Liver (tissue), 9 donors: Measurements from ENCODE around the gene LTB4R2. TPM values are rescaled to one million over a fixed set of nuclear protein-coding genes. Genes with fewer than 3 reads are reported as not detected.

Source experiments
- DNase-seq: peaks from one replicate; pipeline ENCODE4 v3.0.0-alpha.2; 2017; ENCODE audit warnings: low spot score
- H3K27ac ChIP-seq, 2 donors: one replicate each; pipeline ENCODE4 v1.7.0; 2013; ENCODE audit warnings: inconsistent platforms in 2 of 2, low read length in 2 of 2, control low read depth in 1 of 2, low read depth in 1 of 2, mild to moderate bottlenecking in 1 of 2
- H3K27me3 ChIP-seq, 4 donors: one replicate each; pipeline versions ENCODE4 v1.6.1 to v1.7.0; 2013; ENCODE audit warnings: low read length in 3 of 4, inconsistent platforms in 1 of 4, mild to moderate bottlenecking in 1 of 4, moderate library complexity in 1 of 4; ENCODE audit not compliant: control insufficient read depth in 4 of 4, insufficient read depth in 4 of 4
- H3K36me3 ChIP-seq, 4 donors: one replicate each; pipeline versions ENCODE4 v1.6.1 to v1.7.0; 2013; ENCODE audit warnings: low read length in 3 of 4, mild to moderate bottlenecking in 3 of 4, low read depth in 1 of 4, moderate library complexity in 1 of 4; ENCODE audit not compliant: control insufficient read depth in 4 of 4, insufficient read depth in 3 of 4
- H3K4me1 ChIP-seq, 4 donors: one replicate each; pipeline versions ENCODE4 v1.6.1 to v1.7.0; 2013; ENCODE audit warnings: low read length in 3 of 4, mild to moderate bottlenecking in 3 of 4, moderate library complexity in 1 of 4; ENCODE audit not compliant: control insufficient read depth in 4 of 4, insufficient read depth in 4 of 4
- H3K4me3 ChIP-seq, 3 donors: one replicate each; pipeline versions ENCODE4 v1.6.1 to v1.7.0; 2013; ENCODE audit warnings: low read length in 3 of 3, control low read depth in 1 of 3, low read depth in 1 of 3, mild to moderate bottlenecking in 1 of 3
- H3K9ac ChIP-seq, 2 donors: one replicate each; pipeline ENCODE4 v1.7.0; 2013; ENCODE audit warnings: low read length in 2 of 2, mild to moderate bottlenecking in 2 of 2, moderate library complexity in 2 of 2, control low read depth in 1 of 2, low read depth in 1 of 2
- H3K9me3 ChIP-seq, 4 donors: one replicate each; pipeline versions ENCODE4 v1.6.1 to v1.7.0; 2013; ENCODE audit warnings: low read length in 3 of 4; ENCODE audit not compliant: control insufficient read depth in 4 of 4
- FOXA1 ChIP-seq: IDR thresholded peaks from 2 replicates; pipeline ENCODE4 v1.6.1; 2016; ENCODE audit warnings: antibody characterized with exemption
- FOXA2 ChIP-seq: IDR thresholded peaks from 2 replicates; pipeline ENCODE4 v1.6.1; 2016; ENCODE audit warnings: antibody characterized with exemption
- GABPA ChIP-seq, 2 donors: IDR thresholded peaks in 1 of 2; conservative IDR thresholded peaks in 1 of 2; 2 replicates each; pipeline ENCODE4 v1.6.1; 2016; ENCODE audit warnings: antibody characterized with exemption in 2 of 2, mild to moderate bottlenecking in 1 of 2, moderate library complexity in 1 of 2
- HNF4A ChIP-seq, 2 donors: conservative IDR thresholded peaks; 2 replicates each; pipeline ENCODE4 v1.6.1; 2016; ENCODE audit warnings: antibody characterized with exemption in 2 of 2, mild to moderate bottlenecking in 2 of 2
- HNF4G ChIP-seq: IDR thresholded peaks from 2 replicates; pipeline ENCODE4 v1.6.1; 2016; ENCODE audit warnings: antibody characterized with exemption
- JUND ChIP-seq, 2 donors: IDR thresholded peaks; 2 replicates each; pipeline ENCODE4 v1.6.1; 2016; ENCODE audit warnings: antibody characterized with exemption in 2 of 2
- NR2F2 ChIP-seq: IDR thresholded peaks from 2 replicates; pipeline ENCODE4 v1.6.1; 2016; ENCODE audit warnings: antibody characterized with exemption
- RXRA ChIP-seq, 2 donors: IDR thresholded peaks; 2 replicates each; pipeline ENCODE4 v1.6.1; 2017 to 2018; ENCODE audit warnings: antibody characterized with exemption in 2 of 2, mild to moderate bottlenecking in 1 of 2
- SP1 ChIP-seq: IDR thresholded peaks from 2 replicates; pipeline ENCODE4 v1.6.1; 2018; ENCODE audit warnings: antibody characterized with exemption, mild to moderate bottlenecking
- TAF1 ChIP-seq: conservative IDR thresholded peaks from 2 replicates; pipeline ENCODE4 v1.6.1; 2016; ENCODE audit warnings: antibody characterized with exemption, mild to moderate bottlenecking
- YY1 ChIP-seq: IDR thresholded peaks from 2 replicates; pipeline ENCODE4 v1.6.1; 2016; ENCODE audit warnings: antibody characterized with exemption, mild to moderate bottlenecking
- WGBS: extraction: QIAGEN DNeasy Blood & Tissue Kit; methylation state at CpG from one replicate; pipeline ENCODE4 v1.1.7; 2013; 5-methylcytosine and 5-hydroxymethylcytosine counted together
- polyA plus RNA-seq, 2 donors: library from polyadenylated mRNA; stranded (reverse) in 1 of 2; unstranded in 1 of 2; fragments of 200-250 nt in 1 of 2; fragments of >200 nt in 1 of 2; fragmentation: Nextera tagmentation in 1 of 2; extraction: Ambion mirVana in 1 of 2; gene quantifications; one replicate each; pipeline versions ENCODE4 v1.2.1 to v1.2.3, GENCODE V29; 2013 to 2015
- total RNA-seq, 2 donors: library from RNA; depleted of rRNA; stranded (reverse); fragments of >200 nt; gene quantifications; one replicate each; pipeline ENCODE4 v1.2.3, GENCODE V29; 2014
- TF ChIP-seq, protein P1 (sequence below): IDR thresholded peaks from 2 replicates; pipeline ENCODE4 v1.6.1; 2016; ENCODE audit warnings: antibody characterized with exemption, mild to moderate bottlenecking
- TF ChIP-seq, protein P2 (sequence below): IDR thresholded peaks from 2 replicates; pipeline ENCODE4 v1.6.1; 2016; ENCODE audit warnings: antibody characterized with exemption
- TF ChIP-seq, protein P3 (sequence below): fragments of 150-350 bp; IDR thresholded peaks from 2 replicates; pipeline ENCODE4 v1.5.1; 2017; ENCODE audit warnings: improper control_type of control experiment, low read depth, low read length; ENCODE audit not compliant: missing input control
- TF ChIP-seq, protein P4 (sequence below): IDR thresholded peaks from 2 replicates; pipeline ENCODE4 v1.6.1; 2016; ENCODE audit warnings: antibody characterized with exemption
- TF ChIP-seq, protein P5 (sequence below): IDR thresholded peaks from 2 replicates; pipeline ENCODE4 v1.6.1; 2016; ENCODE audit warnings: antibody characterized with exemption
- donor health status: healthy.
- donor health status: healthy.
- donor health status: healthy.
- donor health status: healthy.
- donor health status: healthy.

The LTB4R2 gene
- total and polyA plus RNA-seq, 4 donors = 0.28 to 11.3 (median 1.9) TPM

DNA sequence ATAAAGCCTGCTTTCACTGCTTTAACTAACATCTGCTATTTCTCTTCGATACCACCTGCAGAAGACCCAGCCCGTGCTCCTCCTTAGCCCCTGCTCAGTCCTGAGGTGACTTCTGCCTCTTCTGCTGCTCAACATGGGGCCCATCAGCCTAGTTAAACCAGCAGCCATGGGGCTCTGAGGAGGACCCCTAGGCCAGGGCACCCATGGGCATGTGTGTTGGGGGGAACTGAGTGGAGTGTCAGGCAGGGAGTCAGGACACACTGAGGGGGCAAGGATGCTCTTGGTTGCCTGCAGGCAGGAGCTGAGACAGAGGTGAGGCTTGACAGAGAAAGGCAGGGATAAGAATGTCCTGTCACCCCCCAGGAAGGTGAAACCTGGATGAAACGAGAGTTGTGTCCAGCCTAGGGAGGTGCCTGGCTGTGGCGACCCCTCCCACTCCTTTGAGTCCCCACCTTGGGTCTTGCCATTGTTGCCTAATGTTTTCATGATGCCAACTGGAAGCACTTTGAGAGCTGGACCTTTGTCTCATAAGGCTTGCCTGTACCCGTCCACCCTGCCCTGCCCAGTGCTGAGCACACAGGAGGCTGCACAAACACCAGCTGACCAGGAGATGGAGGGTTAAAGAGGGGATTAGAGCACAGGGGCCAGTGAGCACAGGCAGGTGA, 26.0 kb upstream of the LTB4R2 start (continued):
- TF ChIP-seq, protein P1, sequence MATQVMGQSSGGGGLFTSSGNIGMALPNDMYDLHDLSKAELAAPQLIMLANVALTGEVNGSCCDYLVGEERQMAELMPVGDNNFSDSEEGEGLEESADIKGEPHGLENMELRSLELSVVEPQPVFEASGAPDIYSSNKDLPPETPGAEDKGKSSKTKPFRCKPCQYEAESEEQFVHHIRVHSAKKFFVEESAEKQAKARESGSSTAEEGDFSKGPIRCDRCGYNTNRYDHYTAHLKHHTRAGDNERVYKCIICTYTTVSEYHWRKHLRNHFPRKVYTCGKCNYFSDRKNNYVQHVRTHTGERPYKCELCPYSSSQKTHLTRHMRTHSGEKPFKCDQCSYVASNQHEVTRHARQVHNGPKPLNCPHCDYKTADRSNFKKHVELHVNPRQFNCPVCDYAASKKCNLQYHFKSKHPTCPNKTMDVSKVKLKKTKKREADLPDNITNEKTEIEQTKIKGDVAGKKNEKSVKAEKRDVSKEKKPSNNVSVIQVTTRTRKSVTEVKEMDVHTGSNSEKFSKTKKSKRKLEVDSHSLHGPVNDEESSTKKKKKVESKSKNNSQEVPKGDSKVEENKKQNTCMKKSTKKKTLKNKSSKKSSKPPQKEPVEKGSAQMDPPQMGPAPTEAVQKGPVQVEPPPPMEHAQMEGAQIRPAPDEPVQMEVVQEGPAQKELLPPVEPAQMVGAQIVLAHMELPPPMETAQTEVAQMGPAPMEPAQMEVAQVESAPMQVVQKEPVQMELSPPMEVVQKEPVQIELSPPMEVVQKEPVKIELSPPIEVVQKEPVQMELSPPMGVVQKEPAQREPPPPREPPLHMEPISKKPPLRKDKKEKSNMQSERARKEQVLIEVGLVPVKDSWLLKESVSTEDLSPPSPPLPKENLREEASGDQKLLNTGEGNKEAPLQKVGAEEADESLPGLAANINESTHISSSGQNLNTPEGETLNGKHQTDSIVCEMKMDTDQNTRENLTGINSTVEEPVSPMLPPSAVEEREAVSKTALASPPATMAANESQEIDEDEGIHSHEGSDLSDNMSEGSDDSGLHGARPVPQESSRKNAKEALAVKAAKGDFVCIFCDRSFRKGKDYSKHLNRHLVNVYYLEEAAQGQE = no peak
- TF ChIP-seq RXRA (IDR thresholded peaks at IDR 0.05) (no peak), HNF4A (conservative IDR thresholded peaks at IDR 0.05) (no peak), SP1 (no peak)
- TF ChIP-seq, protein P2, sequence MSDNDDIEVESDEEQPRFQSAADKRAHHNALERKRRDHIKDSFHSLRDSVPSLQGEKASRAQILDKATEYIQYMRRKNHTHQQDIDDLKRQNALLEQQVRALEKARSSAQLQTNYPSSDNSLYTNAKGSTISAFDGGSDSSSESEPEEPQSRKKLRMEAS = no peak

DNA sequence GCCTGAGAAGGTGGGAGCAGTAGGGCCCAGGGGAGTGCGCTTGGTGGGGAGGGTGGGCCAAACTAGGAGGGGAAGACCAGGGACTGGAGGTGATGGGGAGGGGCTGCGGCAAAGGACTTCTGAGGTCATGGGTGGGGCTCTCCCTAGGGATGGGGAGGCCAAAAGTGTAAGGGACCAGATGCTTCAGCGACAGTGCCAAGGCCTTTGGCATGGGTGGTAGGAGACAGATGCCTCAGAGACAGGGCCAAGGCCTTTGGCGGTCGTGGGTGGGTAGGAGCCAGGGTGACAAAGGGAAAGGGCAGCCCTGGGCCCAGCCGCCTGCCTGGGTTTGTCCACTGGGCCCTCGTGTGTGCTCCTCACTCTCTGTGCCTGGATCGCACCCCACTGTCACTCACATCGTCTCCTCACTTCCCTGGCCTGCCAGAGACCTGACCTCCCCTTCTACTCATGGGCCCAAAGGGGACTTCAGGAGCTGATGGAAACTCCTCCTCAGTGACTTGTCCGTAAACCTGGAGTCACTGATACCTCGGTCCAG, 25.4 kb upstream of the LTB4R2 start:
- no peak overlapping the region for H3K4me3 ChIP-seq
- DNase-seq = no peak
- no peak for TF ChIP-seq TAF1
- TF ChIP-seq, protein P3, sequence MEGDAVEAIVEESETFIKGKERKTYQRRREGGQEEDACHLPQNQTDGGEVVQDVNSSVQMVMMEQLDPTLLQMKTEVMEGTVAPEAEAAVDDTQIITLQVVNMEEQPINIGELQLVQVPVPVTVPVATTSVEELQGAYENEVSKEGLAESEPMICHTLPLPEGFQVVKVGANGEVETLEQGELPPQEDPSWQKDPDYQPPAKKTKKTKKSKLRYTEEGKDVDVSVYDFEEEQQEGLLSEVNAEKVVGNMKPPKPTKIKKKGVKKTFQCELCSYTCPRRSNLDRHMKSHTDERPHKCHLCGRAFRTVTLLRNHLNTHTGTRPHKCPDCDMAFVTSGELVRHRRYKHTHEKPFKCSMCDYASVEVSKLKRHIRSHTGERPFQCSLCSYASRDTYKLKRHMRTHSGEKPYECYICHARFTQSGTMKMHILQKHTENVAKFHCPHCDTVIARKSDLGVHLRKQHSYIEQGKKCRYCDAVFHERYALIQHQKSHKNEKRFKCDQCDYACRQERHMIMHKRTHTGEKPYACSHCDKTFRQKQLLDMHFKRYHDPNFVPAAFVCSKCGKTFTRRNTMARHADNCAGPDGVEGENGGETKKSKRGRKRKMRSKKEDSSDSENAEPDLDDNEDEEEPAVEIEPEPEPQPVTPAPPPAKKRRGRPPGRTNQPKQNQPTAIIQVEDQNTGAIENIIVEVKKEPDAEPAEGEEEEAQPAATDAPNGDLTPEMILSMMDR = no peak
- TF ChIP-seq, protein P4, sequence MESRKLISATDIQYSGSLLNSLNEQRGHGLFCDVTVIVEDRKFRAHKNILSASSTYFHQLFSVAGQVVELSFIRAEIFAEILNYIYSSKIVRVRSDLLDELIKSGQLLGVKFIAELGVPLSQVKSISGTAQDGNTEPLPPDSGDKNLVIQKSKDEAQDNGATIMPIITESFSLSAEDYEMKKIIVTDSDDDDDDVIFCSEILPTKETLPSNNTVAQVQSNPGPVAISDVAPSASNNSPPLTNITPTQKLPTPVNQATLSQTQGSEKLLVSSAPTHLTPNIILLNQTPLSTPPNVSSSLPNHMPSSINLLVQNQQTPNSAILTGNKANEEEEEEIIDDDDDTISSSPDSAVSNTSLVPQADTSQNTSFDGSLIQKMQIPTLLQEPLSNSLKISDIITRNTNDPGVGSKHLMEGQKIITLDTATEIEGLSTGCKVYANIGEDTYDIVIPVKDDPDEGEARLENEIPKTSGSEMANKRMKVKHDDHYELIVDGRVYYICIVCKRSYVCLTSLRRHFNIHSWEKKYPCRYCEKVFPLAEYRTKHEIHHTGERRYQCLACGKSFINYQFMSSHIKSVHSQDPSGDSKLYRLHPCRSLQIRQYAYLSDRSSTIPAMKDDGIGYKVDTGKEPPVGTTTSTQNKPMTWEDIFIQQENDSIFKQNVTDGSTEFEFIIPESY = no peak
- TF ChIP-seq GABPA (IDR thresholded peaks at IDR 0.05 in 1 of 2, conservative IDR thresholded peaks at IDR 0.05 in 1 of 2) = no peak
- no peak for TF ChIP-seq YY1
- no peak for TF ChIP-seq FOXA1
- TF ChIP-seq, protein P5, sequence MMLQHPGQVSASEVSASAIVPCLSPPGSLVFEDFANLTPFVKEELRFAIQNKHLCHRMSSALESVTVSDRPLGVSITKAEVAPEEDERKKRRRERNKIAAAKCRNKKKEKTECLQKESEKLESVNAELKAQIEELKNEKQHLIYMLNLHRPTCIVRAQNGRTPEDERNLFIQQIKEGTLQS = no peak
- no peak for TF ChIP-seq FOXA2
- TF ChIP-seq NR2F2 = no peak
- TF ChIP-seq HNF4G = no peak
- TF ChIP-seq, protein P1 = no peak
- TF ChIP-seq RXRA (IDR thresholded peaks at IDR 0.05) = no peak
- TF ChIP-seq JUND (IDR thresholded peaks at IDR 0.05) = no peak
- TF ChIP-seq HNF4A (conservative IDR thresholded peaks at IDR 0.05) = no peak
- no peaks in the 10 kb centered on the region for H3K9me3 ChIP-seq
- peaks cover 0 to 4% (median 2%) of the 10 kb centered on the region in 4 donors for H3K36me3 ChIP-seq
- no peak overlapping the region for H3K27ac ChIP-seq
- WGBS = 90% methylated on average over 11 of the region's 11 CpGs
- no peak overlapping the region for H3K9ac ChIP-seq
- no peaks in the 10 kb centered on the region for H3K27me3 ChIP-seq
- H3K4me1 ChIP-seq = peaks cover 0 to 4% (median 2%) of the 10 kb centered on the region in 4 donors
